K562 (cell line): Measurements from ENCODE around the gene CCDC82. TPM values are rescaled to one million over a fixed set of nuclear protein-coding genes. Genes with fewer than 3 reads are reported as not detected.

Experiments used
- ATAC-seq: fragments of 200-7000 bp; cut with Tn5 transposase; 3 replicates; pipeline ENCODE4 v1.9.1; 2020; ENCODE audit warnings: moderate library complexity
- BruUV-seq: library from RNA; stranded (reverse); fragments of 400-500 nt; replicated peaks from 2 replicates; lab custom pipeline; 2021; lab: Mats Ljungman, UMichigan
- CTCF ChIA-PET: fragments of 300-600 bp; formaldehyde crosslinking; extraction: SDS; loops from one replicate; lab custom pipeline; 2021; ENCODE audit warnings: low intra/inter-chr PET ratio; lab: Yijun Ruan, JAX
- POLR2A ChIA-PET: fragments of 300-600, 350-650 bp; sonication (Branson Sonifier 250); formaldehyde crosslinking; extraction: SDS; loops from one replicate; lab custom pipeline; 2021; ENCODE audit warnings: antibody characterized with exemption, inconsistent platforms; lab: Yijun Ruan, JAX
- DNase-seq, 4 experiments: peaks; one replicate each; pipeline versions ENCODE4 v3.0.0 to v3.0.0-alpha.2; 2011 to 2018; ENCODE audit warnings: low spot score in 3 of 4, mixed read lengths in 3 of 4; ENCODE audit errors: extremely low read depth in 1 of 4
- FAIRE-seq: peaks from 2 replicates; lab custom pipeline; 2011; peaks lifted over from hg19 to GRCh38; lab: Jason Lieb, UNC
- H2AFZ ChIP-seq: 2 replicates; pipeline ENCODE4 v1.6.0; 2011; ENCODE audit warnings: low read depth, low read length, control low read depth, inconsistent platforms
- H3K27ac ChIP-seq: fragments of 200-600 bp; 3 replicates; pipeline ENCODE4 v1.8.0; 2011; ENCODE audit warnings: low read depth, mild to moderate bottlenecking, control low read depth, inconsistent platforms, low read length, moderate library complexity, mixed read lengths; ENCODE audit errors: extremely low read depth
- H3K27me3 ChIP-seq, 2 experiments: fragments of 300-600 bp in 1 of 2; 2 replicates in 1 of 2; 3 replicates in 1 of 2; pipeline versions ENCODE4 v1.6.0 to v1.8.0; 2011; ENCODE audit warnings: inconsistent platforms in 2 of 2, low read length in 2 of 2, mild to moderate bottlenecking in 1 of 2, mixed read lengths in 1 of 2, moderate library complexity in 1 of 2; ENCODE audit not compliant: control insufficient read depth in 2 of 2, insufficient read depth in 2 of 2
- H3K36me3 ChIP-seq: fragments of 300-600 bp; 3 replicates; pipeline ENCODE4 v1.8.0; 2011; ENCODE audit warnings: mild to moderate bottlenecking, low read length, inconsistent platforms; ENCODE audit not compliant: control insufficient read depth, insufficient read depth
- H3K4me1 ChIP-seq, 2 experiments: fragments of 200-600 bp in 1 of 2; replicated peaks in 1 of 2; 2 replicates in 1 of 2; 3 replicates in 1 of 2; pipeline versions ENCODE4 v1.5.1 to v1.8.0; 2011; ENCODE audit warnings: inconsistent platforms in 2 of 2, low read length in 2 of 2, mild to moderate bottlenecking in 1 of 2, mixed read lengths in 1 of 2, moderate library complexity in 1 of 2; ENCODE audit not compliant: control insufficient read depth in 2 of 2, insufficient read depth in 2 of 2
- H3K4me2 ChIP-seq: 2 replicates; pipeline ENCODE4 v1.6.1; 2011; ENCODE audit warnings: low read length, control low read depth, inconsistent platforms, mixed read lengths; ENCODE audit not compliant: insufficient read depth
- H3K4me3 ChIP-seq: fragments of 200-600 bp; sonication (generic), shearing (Covaris generic); 2 replicates; pipeline ENCODE4 v1.5.1; 2016; ENCODE audit warnings: control low read depth, inconsistent platforms
- H3K79me2 ChIP-seq: fragments of 200-600 bp; 3 replicates; pipeline ENCODE4 v1.8.0; 2011; ENCODE audit warnings: low read length, inconsistent platforms; ENCODE audit not compliant: control insufficient read depth, insufficient read depth
- H3K9ac ChIP-seq, 2 experiments: 2 replicates each; pipeline versions ENCODE4 v1.6.0 to v1.6.1; 2011; ENCODE audit warnings: low read depth in 2 of 2, low read length in 2 of 2, control low read depth in 1 of 2, inconsistent platforms in 1 of 2, mild to moderate bottlenecking in 1 of 2, mixed read lengths in 1 of 2; ENCODE audit not compliant: insufficient read depth in 1 of 2
- H3K9me1 ChIP-seq: one replicate; pipeline ENCODE4 v1.6.0; 2011; ENCODE audit warnings: inconsistent platforms, mild to moderate bottlenecking, low read length, moderate library complexity; ENCODE audit not compliant: control insufficient read depth, insufficient read depth
- H3K9me3 ChIP-seq: replicated peaks from 2 replicates; pipeline ENCODE4 v1.5.1; 2011; ENCODE audit warnings: low read depth, low read length, inconsistent platforms; ENCODE audit not compliant: control insufficient read depth, insufficient read depth
- H4K20me1 ChIP-seq: replicated peaks from 2 replicates; pipeline ENCODE4 v1.6.1; 2011; ENCODE audit warnings: low read length, inconsistent platforms, mixed read lengths; ENCODE audit not compliant: control insufficient read depth, insufficient read depth
- CBX2 ChIP-seq: fragments of 200-600 bp; sonication (generic); IDR thresholded peaks from one replicate; pipeline ENCODE4 v1.6.1; 2012; ENCODE audit warnings: mild to moderate bottlenecking, low read length, inconsistent platforms; ENCODE audit not compliant: insufficient read depth, poor library complexity, severe bottlenecking
- FOSL1 ChIP-seq: fragments of 200-800 bp; sonication (Bioruptor generic); conservative IDR thresholded peaks from 2 replicates; pipeline ENCODE4 v1.6.1; 2016; ENCODE audit warnings: missing genetic modification characterization, missing compliant biosample characterization
- KAT8 ChIP-seq: fragments of 450-650 bp; IDR thresholded peaks from 2 replicates; pipeline ENCODE4 v1.6.1; 2016; ENCODE audit warnings: low read depth, mild to moderate bottlenecking
- MBD2 ChIP-seq: sonication (generic); IDR thresholded peaks from 2 replicates; pipeline ENCODE4 v1.6.1; 2016; ENCODE audit warnings: low read depth, borderline replicate concordance
- NRF1 ChIP-seq, 2 experiments: fragments of 450-650 bp; IDR thresholded peaks in 1 of 2; conservative IDR thresholded peaks in 1 of 2; 2 replicates each; pipeline ENCODE4 v1.6.1; 2014; ENCODE audit warnings: mild to moderate bottlenecking in 2 of 2
- SMARCA4 ChIP-seq: fragments of 450-650 bp; IDR thresholded peaks from 2 replicates; pipeline ENCODE4 v1.6.1; 2016
- ZFPM2 ChIP-seq: fragments of 250-450 bp; sonication (Bioruptor Pico); IDR thresholded peaks from 2 replicates; pipeline ENCODE4 v1.5.1; 2022; ENCODE audit warnings: mild to moderate bottlenecking
- ZNF146 ChIP-seq: IDR thresholded peaks from one replicate; pipeline ENCODE4 v1.6.1; 2018; ENCODE audit warnings: missing compliant biosample characterization; ENCODE audit not compliant: unreplicated experiment
- ZNF707 ChIP-seq: fragments of 250-450 bp; sonication (Bioruptor Pico); conservative IDR thresholded peaks from 2 replicates; pipeline ENCODE4 v1.8.0; 2022; ENCODE audit warnings: inconsistent platforms, mild to moderate bottlenecking, moderate library complexity
- WGBS: fragments of 100-300 bp; shearing (Covaris generic); methylation state at CpG from one replicate; pipeline ENCODE4 v1.1.6; 2016; ENCODE audit warnings: low coverage, mixed read lengths; ENCODE audit not compliant: insufficient coverage; ENCODE audit errors: missing lambda C conversion rate; 5-methylcytosine and 5-hydroxymethylcytosine counted together
- in situ Hi-C: fragments of 300-500 bp; cut with MboI; formaldehyde crosslinking; loops from 4 replicates; pipeline ENCODE4 v1.15.0; 2018; ENCODE audit warnings: inconsistent platforms, mixed read lengths
- intact Hi-C: fragments of 100-400 bp; cut with micrococcal nuclease; formaldehyde crosslinking; loops from 2 replicates; pipeline ENCODE4 v1.14.2; 2022
- polyA plus RNA-seq, 8 experiments: library from polyadenylated mRNA; depleted of rRNA in 4 of 8; stranded (reverse) in 5 of 8; unstranded in 3 of 8; fragments of >200 nt; fragmentation: Nextera tagmentation in 2 of 8; fragmentation: Illumina TruSeq in 1 of 8; extraction: Ambion mirVana in 2 of 8; extraction: Trizol in 1 of 8; gene quantifications; 2 replicates each; pipeline versions ENCODE4 v1.2.1 to v1.2.3, GENCODE V29; 2011 to 2014; ENCODE audit warnings: inconsistent platforms in 1 of 8, missing spikeins in 1 of 8
- total RNA-seq, 7 experiments: library from RNA; depleted of rRNA in 6 of 7; stranded (reverse); fragments of >200 nt in 6 of 7; fragmentation: Illumina TruSeq in 2 of 7; extraction: Trizol in 2 of 7; gene quantifications; 2 replicates each; pipeline versions ENCODE4 v1.2.1 to v1.2.3, GENCODE V29; 2011 to 2021; ENCODE audit warnings: low replicate concordance in 1 of 7
- TF ChIP-seq, protein P1 (sequence below), 2 experiments: fragments of 450-650 bp in 1 of 2; sonication (generic) in 1 of 2; formaldehyde crosslinking in 1 of 2; IDR thresholded peaks in 1 of 2; conservative IDR thresholded peaks in 1 of 2; 2 replicates each; pipeline versions ENCODE4 v1.6.1 to v1.8.1; 2016 to 2023; ENCODE audit warnings: mild to moderate bottlenecking in 2 of 2, moderate library complexity in 2 of 2, inconsistent platforms in 1 of 2, missing genetic modification reagents in 1 of 2
- TF ChIP-seq, protein P2 (sequence below): sonication (generic); formaldehyde crosslinking; IDR thresholded peaks from 2 replicates; pipeline ENCODE4 v1.8.1; 2023; ENCODE audit warnings: mild to moderate bottlenecking, missing genetic modification reagents
- TF ChIP-seq, protein P3 (sequence below): fragments of 250-450 bp; sonication (Bioruptor Pico); IDR thresholded peaks from 2 replicates; pipeline ENCODE4 v1.5.1; 2021; ENCODE audit warnings: mild to moderate bottlenecking
- TF ChIP-seq, protein P4 (sequence below): fragments of 250-450 bp; sonication (Bioruptor Pico); IDR thresholded peaks from 2 replicates; pipeline ENCODE4 v1.4.0; 2020; ENCODE audit warnings: mild to moderate bottlenecking

The CCDC82 gene
- total and polyA plus RNA-seq, 9 of the 15 experiments (the other 6 are each of a cell fraction or from before 2014, with no cell fraction given) = 12.5 to 51.3 (median 24.5) TPM

DNA sequence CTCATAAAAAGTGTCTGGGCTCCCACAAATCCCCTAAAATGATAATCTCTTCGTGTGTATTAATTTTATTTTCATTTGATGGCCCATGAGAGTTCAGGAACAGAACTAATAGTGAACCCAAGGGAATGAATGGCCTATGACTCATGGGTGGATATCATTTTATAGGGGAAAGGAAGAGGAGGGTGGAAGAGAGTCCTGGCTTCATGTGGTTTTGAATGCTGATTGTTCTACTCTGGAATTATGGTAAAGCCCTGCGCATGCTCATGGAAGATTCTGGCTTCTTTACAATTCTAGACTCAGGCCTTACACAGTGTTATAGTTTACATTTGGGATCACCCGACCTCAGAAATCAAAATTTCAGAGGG, 82.0 kb downstream of the CCDC82 start:
- Histone ChIP-seq H3K27ac (no peak overlapping the region), H3K4me2 (peak overlapping the region; percentile 42; the same call in 1 of the 2 replicates), H3K9me1 (no peaks in the 10 kb centered on the region), H3K9ac (no peak overlapping the region), H2AFZ (no peak overlapping the region), H3K4me1 (peaks cover 8 to 47% of the 10 kb centered on the region in 2 experiments), H3K4me3 (no peak overlapping the region), H4K20me1 (0 out of 2 replicates have a peak, but pooled peaks cover 4% of the 10 kb centered on the region)
- intact Hi-C loops = no loop called here
- DNase-seq (no peak), FAIRE-seq (no peak)
- in situ Hi-C loops = no loop called here
- BruUV-seq = no TSS peak
- WGBS = 40% methylated on average over 3 of the region's 3 CpGs
- no peak for TF ChIP-seq SMARCA4
- no peak for TF ChIP-seq ZNF146 (CRISPR knock-in tag)
- TF ChIP-seq, protein P1, sequence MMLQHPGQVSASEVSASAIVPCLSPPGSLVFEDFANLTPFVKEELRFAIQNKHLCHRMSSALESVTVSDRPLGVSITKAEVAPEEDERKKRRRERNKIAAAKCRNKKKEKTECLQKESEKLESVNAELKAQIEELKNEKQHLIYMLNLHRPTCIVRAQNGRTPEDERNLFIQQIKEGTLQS (IDR thresholded peaks at IDR 0.05) = peak; percentile 38; the same call in 1 of the 2 replicates
- TF ChIP-seq, protein P1 (CRISPR knock-in tag; conservative IDR thresholded peaks at IDR 0.05) = no peak
- TF ChIP-seq NRF1 (conservative IDR thresholded peaks at IDR 0.05 in 1 of 2, IDR thresholded peaks at IDR 0.05 in 1 of 2) = peak; percentile 70 to 75
- no peak for TF ChIP-seq MBD2
- TF ChIP-seq, protein P2, sequence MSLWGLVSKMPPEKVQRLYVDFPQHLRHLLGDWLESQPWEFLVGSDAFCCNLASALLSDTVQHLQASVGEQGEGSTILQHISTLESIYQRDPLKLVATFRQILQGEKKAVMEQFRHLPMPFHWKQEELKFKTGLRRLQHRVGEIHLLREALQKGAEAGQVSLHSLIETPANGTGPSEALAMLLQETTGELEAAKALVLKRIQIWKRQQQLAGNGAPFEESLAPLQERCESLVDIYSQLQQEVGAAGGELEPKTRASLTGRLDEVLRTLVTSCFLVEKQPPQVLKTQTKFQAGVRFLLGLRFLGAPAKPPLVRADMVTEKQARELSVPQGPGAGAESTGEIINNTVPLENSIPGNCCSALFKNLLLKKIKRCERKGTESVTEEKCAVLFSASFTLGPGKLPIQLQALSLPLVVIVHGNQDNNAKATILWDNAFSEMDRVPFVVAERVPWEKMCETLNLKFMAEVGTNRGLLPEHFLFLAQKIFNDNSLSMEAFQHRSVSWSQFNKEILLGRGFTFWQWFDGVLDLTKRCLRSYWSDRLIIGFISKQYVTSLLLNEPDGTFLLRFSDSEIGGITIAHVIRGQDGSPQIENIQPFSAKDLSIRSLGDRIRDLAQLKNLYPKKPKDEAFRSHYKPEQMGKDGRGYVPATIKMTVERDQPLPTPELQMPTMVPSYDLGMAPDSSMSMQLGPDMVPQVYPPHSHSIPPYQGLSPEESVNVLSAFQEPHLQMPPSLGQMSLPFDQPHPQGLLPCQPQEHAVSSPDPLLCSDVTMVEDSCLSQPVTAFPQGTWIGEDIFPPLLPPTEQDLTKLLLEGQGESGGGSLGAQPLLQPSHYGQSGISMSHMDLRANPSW (CRISPR knock-in tag) = no peak
- TF ChIP-seq CBX2 = no peak
- TF ChIP-seq ZFPM2 (CRISPR knock-in tag) = no peak
- TF ChIP-seq, protein P3, sequence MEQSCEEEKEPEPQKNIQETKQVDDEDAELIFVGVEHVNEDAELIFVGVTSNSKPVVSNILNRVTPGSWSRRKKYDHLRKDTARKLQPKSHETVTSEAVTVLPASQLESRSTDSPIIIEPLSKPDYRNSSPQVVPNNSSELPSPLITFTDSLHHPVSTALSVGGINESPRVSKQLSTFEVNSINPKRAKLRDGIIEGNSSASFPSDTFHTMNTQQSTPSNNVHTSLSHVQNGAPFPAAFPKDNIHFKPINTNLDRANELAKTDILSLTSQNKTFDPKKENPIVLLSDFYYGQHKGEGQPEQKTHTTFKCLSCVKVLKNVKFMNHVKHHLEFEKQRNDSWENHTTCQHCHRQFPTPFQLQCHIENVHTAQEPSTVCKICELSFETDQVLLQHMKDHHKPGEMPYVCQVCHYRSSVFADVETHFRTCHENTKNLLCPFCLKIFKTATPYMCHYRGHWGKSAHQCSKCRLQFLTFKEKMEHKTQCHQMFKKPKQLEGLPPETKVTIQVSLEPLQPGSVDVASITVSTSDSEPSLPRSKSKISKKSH (CRISPR knock-in tag) = no peak
- no peak for TF ChIP-seq ZNF707
- no peak for TF ChIP-seq KAT8
- TF ChIP-seq, protein P4, sequence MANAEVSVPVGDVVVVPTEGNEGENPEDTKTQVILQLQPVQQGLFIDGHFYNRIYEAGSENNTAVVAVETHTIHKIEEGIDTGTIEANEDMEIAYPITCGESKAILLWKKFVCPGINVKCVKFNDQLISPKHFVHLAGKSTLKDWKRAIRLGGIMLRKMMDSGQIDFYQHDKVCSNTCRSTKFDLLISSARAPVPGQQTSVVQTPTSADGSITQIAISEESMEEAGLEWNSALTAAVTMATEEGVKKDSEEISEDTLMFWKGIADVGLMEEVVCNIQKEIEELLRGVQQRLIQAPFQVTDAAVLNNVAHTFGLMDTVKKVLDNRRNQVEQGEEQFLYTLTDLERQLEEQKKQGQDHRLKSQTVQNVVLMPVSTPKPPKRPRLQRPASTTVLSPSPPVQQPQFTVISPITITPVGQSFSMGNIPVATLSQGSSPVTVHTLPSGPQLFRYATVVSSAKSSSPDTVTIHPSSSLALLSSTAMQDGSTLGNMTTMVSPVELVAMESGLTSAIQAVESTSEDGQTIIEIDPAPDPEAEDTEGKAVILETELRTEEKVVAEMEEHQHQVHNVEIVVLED (CRISPR knock-in tag) = no peak
- TF ChIP-seq FOSL1 (tag) = 0 out of 2 replicates have a peak, but pooled peaks have one; percentile 18
- TF ChIP-seq, all 486 proteins: peak for 3
- no peaks in the 10 kb centered on the region for H3K27me3 ChIP-seq
- no peaks in the 10 kb centered on the region for H3K36me3 ChIP-seq
- POLR2A ChIA-PET = interaction anchor here (0.6 to 1.5 kb wide), 6 partner anchors 10 to 195 kb away, joined by 3 to 6 read pairs (median 4); no protein-coding TSS in a partner anchor
- CTCF ChIA-PET = no interaction called here
- H3K9me3 ChIP-seq = no peaks in the 10 kb centered on the region
- H3K79me2 ChIP-seq = peaks cover 5% of the 10 kb centered on the region; the same call in 1 of the 3 replicates
- ATAC-seq = no peak
